Measurements from ENCODE around the gene ZNF700.

- TF ChIP-seq CTCF (conservative IDR thresholded peaks at IDR 0.05 in 1 of 2, IDR thresholded peaks at IDR 0.05 in 1 of 2; ENCODE audit: extremely low read depth in 1 of 2, insufficient read depth in 1 of 2, low read depth in 1 of 2, low read length in 2 of 2) (no peak), EZH2 (IDR thresholded peaks at IDR 0.05; ENCODE audit: borderline replicate concordance, low read length) (no peak)
Measured at GRCh38 chr19:11942008-11942842, 17.3 kb downstream of the ZNF700 start.
